Measurements from ENCODE around the gene SCNN1A.

The SCNN1A gene

DNA sequence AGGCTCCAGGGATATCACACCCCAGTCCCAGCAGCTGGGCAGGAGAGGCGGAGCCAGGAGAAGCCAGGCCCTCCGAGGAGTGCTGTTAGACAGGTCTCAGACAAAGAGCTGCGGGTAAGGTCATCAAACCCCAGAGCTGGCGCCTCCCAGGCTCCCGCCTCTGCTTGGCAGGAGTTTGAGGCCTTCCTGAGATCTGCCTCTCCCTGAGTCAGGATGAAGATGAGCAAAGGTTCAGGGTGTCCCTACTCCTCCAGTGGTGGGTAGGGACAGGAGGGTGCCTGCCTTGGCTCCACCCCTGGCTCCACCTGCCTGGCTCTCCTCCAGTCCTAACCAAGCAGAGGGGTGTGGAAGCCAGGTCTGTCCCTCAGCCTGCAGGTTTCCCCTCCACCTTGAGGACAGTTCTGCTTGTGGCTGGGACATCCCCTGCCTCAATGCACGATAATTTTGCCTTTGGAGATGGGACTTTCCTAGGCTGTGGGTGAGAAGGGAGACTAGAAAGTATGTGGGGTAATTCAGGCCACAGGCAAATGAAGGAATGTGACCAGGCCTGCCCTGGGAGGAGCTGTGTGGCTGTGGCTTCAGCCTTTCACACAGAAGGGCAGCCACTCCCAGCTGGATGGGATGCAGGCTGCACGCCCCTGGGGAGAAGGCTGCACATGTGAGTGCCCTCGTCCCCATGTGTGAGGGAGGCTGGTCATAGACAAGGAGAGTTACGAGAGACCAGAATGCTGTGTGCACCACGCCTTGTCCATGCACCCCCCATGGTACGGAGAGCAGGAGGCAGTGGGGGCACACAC is 62.6 kb downstream of the SCNN1A start:
- H3K36me3 ChIP-seq (ENCODE audit: insufficient read depth, low read length): no peaks in the 10 kb centered on the region
- H4K20me1 ChIP-seq (ENCODE audit: insufficient read depth, low read length): no peaks in the 10 kb centered on the region
- no peaks in the 10 kb centered on the region for H3F3A ChIP-seq (ENCODE audit: insufficient read depth, low read length)
- no peaks in the 10 kb centered on the region for H3K9me3 ChIP-seq (ENCODE audit: low read length)
- no peak overlapping the region for H3K9ac ChIP-seq (ENCODE audit: low read length)
- peaks cover 23% of the 10 kb centered on the region; the same call in 1 of the 2 replicates for H3K27me3 ChIP-seq (ENCODE audit: insufficient read depth, low read length)
- no peaks in the 10 kb centered on the region for H3K79me2 ChIP-seq (ENCODE audit: insufficient read depth, low read length)
- H3K4me2 ChIP-seq (ENCODE audit: low read length): no peak overlapping the region
- no peak overlapping the region for H3K27ac ChIP-seq (ENCODE audit: low read depth, low read length, poor library complexity, severe bottlenecking)
- no peak overlapping the region for H3K4me3 ChIP-seq (ENCODE audit: low read depth, low read length, poor library complexity, severe bottlenecking)
- no peaks in the 10 kb centered on the region for H3K9me2 ChIP-seq (ENCODE audit: low read depth, low read length)
- H3K4me1 ChIP-seq (ENCODE audit: insufficient read depth, low read length, severe bottlenecking): no peaks in the 10 kb centered on the region
- no peak overlapping the region for H2AFZ ChIP-seq (ENCODE audit: low read length)
- TF ChIP-seq, protein P1, sequence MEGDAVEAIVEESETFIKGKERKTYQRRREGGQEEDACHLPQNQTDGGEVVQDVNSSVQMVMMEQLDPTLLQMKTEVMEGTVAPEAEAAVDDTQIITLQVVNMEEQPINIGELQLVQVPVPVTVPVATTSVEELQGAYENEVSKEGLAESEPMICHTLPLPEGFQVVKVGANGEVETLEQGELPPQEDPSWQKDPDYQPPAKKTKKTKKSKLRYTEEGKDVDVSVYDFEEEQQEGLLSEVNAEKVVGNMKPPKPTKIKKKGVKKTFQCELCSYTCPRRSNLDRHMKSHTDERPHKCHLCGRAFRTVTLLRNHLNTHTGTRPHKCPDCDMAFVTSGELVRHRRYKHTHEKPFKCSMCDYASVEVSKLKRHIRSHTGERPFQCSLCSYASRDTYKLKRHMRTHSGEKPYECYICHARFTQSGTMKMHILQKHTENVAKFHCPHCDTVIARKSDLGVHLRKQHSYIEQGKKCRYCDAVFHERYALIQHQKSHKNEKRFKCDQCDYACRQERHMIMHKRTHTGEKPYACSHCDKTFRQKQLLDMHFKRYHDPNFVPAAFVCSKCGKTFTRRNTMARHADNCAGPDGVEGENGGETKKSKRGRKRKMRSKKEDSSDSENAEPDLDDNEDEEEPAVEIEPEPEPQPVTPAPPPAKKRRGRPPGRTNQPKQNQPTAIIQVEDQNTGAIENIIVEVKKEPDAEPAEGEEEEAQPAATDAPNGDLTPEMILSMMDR (IDR thresholded peaks at IDR 0.05; ENCODE audit: low read length): no peak
- no peak for TF ChIP-seq EZH2 (IDR thresholded peaks at IDR 0.05; ENCODE audit: borderline replicate concordance, low read length)

DNA sequence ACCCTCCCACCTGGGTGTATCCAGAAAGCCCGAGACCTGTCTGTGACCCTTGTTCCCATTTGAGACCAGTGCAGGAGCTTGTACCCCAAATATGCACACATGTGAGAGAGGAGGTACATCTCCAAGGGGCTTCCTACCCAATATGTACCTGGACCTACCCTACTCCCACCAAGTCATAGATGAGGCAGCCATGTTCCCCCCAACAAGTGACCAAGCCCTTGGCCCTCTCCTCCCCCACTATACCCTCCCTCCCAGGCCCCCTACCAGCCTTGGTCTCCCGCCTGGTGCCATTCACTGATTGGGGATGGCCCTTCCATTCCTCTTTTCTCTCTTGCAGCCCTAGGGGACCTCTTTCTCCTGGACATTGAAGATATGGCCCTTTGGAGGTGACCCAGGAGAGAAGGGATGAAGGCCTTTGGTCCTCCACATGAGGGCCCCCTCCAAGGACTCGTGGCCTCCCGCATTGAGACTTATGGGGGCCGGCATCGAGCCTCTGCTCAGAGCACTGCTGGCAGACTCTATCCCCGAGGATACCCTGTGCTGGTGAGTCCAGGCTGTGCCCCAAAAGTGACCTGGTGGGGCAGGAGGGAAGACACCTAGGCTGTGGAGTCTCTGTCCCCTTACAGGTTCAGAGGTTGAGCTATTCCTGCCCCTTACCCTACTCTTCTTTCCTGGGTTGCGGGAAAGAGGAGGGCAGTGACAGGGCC is 63.4 kb downstream of the SCNN1A start:
- no peak overlapping the region for H3K4me3 ChIP-seq (ENCODE audit: low read depth, low read length, poor library complexity, severe bottlenecking)
- no peak overlapping the region for H3K27ac ChIP-seq (ENCODE audit: low read depth, low read length, poor library complexity, severe bottlenecking)
- no peaks in the 10 kb centered on the region for H4K20me1 ChIP-seq (ENCODE audit: insufficient read depth, low read length)
- no peak overlapping the region for H2AFZ ChIP-seq (ENCODE audit: low read length)
- no peak for TF ChIP-seq EZH2 (IDR thresholded peaks at IDR 0.05; ENCODE audit: borderline replicate concordance, low read length)
- TF ChIP-seq, protein P1 (IDR thresholded peaks at IDR 0.05; ENCODE audit: low read length): no peak
- H3K27me3 ChIP-seq (ENCODE audit: insufficient read depth, low read length): peaks cover 20% of the 10 kb centered on the region; the same call in 1 of the 2 replicates
- H3F3A ChIP-seq (ENCODE audit: insufficient read depth, low read length): no peaks in the 10 kb centered on the region
- H3K9me3 ChIP-seq (ENCODE audit: low read length): no peaks in the 10 kb centered on the region
- H3K9ac ChIP-seq (ENCODE audit: low read length): no peak overlapping the region
- no peaks in the 10 kb centered on the region for H3K9me2 ChIP-seq (ENCODE audit: low read depth, low read length)
- no peaks in the 10 kb centered on the region for H3K79me2 ChIP-seq (ENCODE audit: insufficient read depth, low read length)
- H3K4me2 ChIP-seq (ENCODE audit: low read length): no peak overlapping the region
- no peaks in the 10 kb centered on the region for H3K36me3 ChIP-seq (ENCODE audit: insufficient read depth, low read length)
- H3K4me1 ChIP-seq (ENCODE audit: insufficient read depth, low read length, severe bottlenecking): no peaks in the 10 kb centered on the region

DNA sequence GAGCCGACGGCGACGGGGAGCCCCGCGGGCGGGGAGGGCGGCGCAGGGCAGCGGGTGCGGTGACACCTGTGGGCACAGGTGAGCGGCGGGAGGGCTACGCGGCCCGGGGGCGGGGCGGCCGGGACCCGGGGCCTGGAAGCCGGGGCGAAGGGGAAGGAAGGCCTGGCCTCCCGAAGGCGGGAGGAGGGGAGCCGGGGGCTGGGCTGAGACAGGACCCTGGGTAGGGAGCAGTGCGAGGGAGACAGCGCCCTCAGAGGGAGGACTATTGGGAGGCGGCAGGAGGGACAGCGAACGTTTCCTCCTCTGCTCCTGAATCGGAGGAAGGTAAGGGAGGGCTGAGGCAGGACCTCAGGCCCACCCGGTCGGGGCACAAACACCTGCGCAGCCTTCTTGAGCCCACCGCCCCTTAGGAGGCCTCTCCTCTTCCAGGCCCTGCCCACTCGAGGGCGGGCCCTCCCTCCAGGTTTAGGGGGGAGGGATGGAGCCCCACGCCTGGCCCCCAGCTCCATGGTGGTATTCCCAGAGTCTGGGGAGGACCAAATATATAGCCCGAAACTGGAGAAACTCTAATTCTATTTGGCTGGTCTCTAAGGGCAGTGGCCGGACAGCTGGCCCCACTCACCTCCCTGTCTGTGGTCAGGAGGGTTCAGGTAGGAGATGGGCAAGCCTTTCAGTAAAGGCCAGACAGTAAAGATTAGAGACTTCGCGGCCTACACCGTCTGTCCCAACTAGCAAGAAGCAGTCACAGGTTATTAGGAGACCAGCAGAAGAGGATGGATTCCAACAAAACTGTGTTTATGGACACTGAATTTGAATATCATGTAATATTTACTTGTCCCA is 64.4 kb downstream of the SCNN1A start:
- TF ChIP-seq, protein P1 (IDR thresholded peaks at IDR 0.05; ENCODE audit: low read length): no peak
- no peak for TF ChIP-seq EZH2 (IDR thresholded peaks at IDR 0.05; ENCODE audit: borderline replicate concordance, low read length)
- Histone ChIP-seq H3F3A (ENCODE audit: insufficient read depth, low read length) (no peaks in the 10 kb centered on the region), H3K79me2 (ENCODE audit: insufficient read depth, low read length) (no peaks in the 10 kb centered on the region), H3K9me3 (ENCODE audit: low read length) (no peaks in the 10 kb centered on the region), H3K4me3 (ENCODE audit: low read depth, low read length, poor library complexity, severe bottlenecking) (no peak overlapping the region), H3K9ac (ENCODE audit: low read length) (no peak overlapping the region), H3K4me2 (ENCODE audit: low read length) (no peak overlapping the region), H3K27me3 (ENCODE audit: insufficient read depth, low read length) (peaks cover 19% of the 10 kb centered on the region; the same call in 1 of the 2 replicates), H3K36me3 (ENCODE audit: insufficient read depth, low read length) (no peaks in the 10 kb centered on the region), H3K27ac (ENCODE audit: low read depth, low read length, poor library complexity, severe bottlenecking) (no peak overlapping the region), H3K9me2 (ENCODE audit: low read depth, low read length) (no peaks in the 10 kb centered on the region), H3K4me1 (ENCODE audit: insufficient read depth, low read length, severe bottlenecking) (no peaks in the 10 kb centered on the region), H2AFZ (ENCODE audit: low read length) (no peak overlapping the region), H4K20me1 (ENCODE audit: insufficient read depth, low read length) (no peaks in the 10 kb centered on the region)

All from OCI-LY1 (cell line).